Eye (tissue), 1 donor: ENCODE results near the gene NUDCD3.

ENCODE experiments used
- DNase-seq: peaks from one replicate; pipeline ENCODE4 v3.0.0-alpha.2; 2015

NUDCD3 gene

GRCh38 chr7:44381494-44382220, 108.8 kb downstream of the NUDCD3 start:
- no peak for DNase-seq

GRCh38 chr7:44380831-44381493, 109.5 kb downstream of the NUDCD3 start:
- no peak for DNase-seq

GRCh38 chr7:44380189-44380830, 110.1 kb downstream of the NUDCD3 start:
- DNase-seq, result no peak

GRCh38 chr7:44379366-44380188, 110.9 kb downstream of the NUDCD3 start:
- no peak for DNase-seq

- no peak for DNase-seq
Observed at GRCh38 chr7:44378744-44379143, 111.7 kb downstream of the NUDCD3 start.

GRCh38 chr7:44377681-44378421, 112.6 kb downstream of the NUDCD3 start:
- no peak for DNase-seq

GRCh38 chr7:44377134-44377463, 113.4 kb downstream of the NUDCD3 start:
- DNase-seq, result no peak

- DNase-seq, result no peak
Observed at GRCh38 chr7:44376429-44377133, 113.9 kb downstream of the NUDCD3 start.

- no peak for DNase-seq
Observed at GRCh38 chr7:44375926-44376342, 114.5 kb downstream of the NUDCD3 start.

GRCh38 chr7:44375236-44375699, 115.2 kb downstream of the NUDCD3 start:
- no peak for DNase-seq

- no peak for DNase-seq
Observed at GRCh38 chr7:44374007-44374763, 116.3 kb downstream of the NUDCD3 start.

GRCh38 chr7:44373418-44373740, 117.1 kb downstream of the NUDCD3 start:
- no peak for DNase-seq

GRCh38 chr7:44372560-44373417, 117.7 kb downstream of the NUDCD3 start:
- DNase-seq, result no peak

- DNase-seq, result no peak
Observed at GRCh38 chr7:44368885-44369284, 121.6 kb downstream of the NUDCD3 start.

- DNase-seq, result no peak
Observed at GRCh38 chr7:44368455-44368854, 122.0 kb downstream of the NUDCD3 start.

- no peak for DNase-seq
Observed at GRCh38 chr7:44367475-44368043, 122.9 kb downstream of the NUDCD3 start.

- no peak for DNase-seq
Observed at GRCh38 chr7:44366986-44367385, 123.5 kb downstream of the NUDCD3 start.

- no peak for DNase-seq
Observed at GRCh38 chr7:44353668-44354067, 136.8 kb downstream of the NUDCD3 start.

GRCh38 chr7:44348851-44349781, 141.3 kb downstream of the NUDCD3 start:
- no peak for DNase-seq
